GM12873 (cell line): ENCODE results near the gene NCK2.

Experiments used
- CTCF ChIP-seq: IDR thresholded peaks from 2 replicates; pipeline ENCODE4 v1.5.1; 2012; ENCODE audit warnings: low read depth, mild to moderate bottlenecking, moderate library complexity, low read length, control low read depth; ENCODE audit not compliant: insufficient read depth; ENCODE audit errors: missing control alignments

NCK2 gene

DNA sequence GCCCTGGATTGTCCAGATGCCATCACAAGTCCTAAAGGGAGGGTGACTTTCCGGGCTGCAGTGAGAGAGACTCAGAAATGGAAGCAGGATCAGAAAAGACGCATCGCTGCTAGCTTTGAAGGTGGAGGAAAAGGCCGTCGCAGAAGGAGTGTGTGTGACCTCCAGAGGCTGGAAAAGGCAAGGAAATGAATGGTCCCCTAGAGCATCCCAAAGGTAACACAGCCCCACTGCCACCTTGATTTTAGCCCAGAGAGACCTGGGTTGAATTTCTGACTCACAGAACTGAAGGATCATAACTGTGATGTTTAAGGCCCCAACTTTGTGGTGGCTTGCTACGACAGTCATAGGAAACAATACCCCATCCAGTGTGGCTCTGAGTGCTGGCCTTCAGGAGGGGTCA lies 8.6 kb upstream of the NCK2 start:
- TF ChIP-seq CTCF, result no peak

- no peak for TF ChIP-seq CTCF
Measured at GRCh38 chr2:105737980-105738657, 6.6 kb upstream of the NCK2 start.

DNA sequence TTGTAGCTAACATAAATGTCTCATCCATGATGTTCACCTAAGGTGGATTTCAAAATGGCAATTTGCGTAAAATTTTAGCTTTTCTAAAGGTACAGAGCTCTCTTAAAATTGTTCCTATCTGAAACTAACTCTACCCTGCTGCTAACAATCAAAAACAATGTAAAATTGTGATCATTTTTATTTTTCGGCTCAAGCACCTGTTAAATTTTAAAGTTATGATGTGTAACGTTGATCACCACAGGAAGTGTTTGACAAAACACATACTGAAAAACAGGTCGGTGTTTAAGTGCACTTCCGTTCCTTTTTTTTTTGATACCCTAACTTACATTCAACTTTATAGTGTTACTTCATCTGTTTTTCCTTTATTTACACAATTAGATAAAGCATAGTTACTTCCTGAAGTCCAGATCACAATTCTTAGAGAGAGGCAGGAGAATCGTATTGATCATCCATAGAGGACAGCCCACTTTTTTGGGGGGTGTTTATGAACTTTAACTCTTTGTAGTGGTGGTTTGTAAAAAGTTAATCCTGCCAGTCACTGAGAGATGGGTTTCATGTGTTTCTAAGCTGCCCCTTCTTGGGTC lies 6.0 kb upstream of the NCK2 start:
- no peak for TF ChIP-seq CTCF

- TF ChIP-seq CTCF, result no peak
Measured at GRCh38 chr2:105739426-105739825, 5.3 kb upstream of the NCK2 start.

DNA sequence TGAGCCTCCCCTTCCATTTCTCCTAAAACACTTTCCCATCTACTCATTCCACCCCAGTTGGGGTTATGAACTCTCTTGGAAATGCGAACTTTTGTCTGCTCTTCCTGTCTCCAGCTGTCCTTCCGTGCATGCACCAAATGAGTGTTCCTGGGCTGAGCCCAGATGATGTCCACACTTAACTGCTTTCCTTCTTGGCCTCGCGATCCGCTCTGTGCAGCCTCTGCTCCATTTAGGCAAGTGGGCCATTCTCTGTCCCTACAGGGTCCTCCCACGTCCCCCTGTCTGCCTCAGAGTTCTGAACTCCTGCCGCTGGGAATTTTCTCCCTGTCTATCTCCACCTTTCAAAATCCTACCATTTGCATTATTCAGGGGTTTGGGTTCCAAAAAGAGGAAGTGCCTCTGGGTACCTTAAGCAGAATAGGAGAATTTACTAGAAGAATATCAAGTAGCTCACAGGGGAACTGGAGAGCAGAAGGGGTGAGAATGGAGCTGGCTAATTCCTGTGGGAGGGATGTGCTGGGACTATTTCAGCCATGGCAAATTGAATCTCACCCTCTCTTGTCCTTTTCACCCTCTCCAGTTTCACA lies 4.7 kb upstream of the NCK2 start:
- no peak for TF ChIP-seq CTCF

- TF ChIP-seq CTCF, result no peak
Measured at GRCh38 chr2:105741174-105741573, 3.5 kb upstream of the NCK2 start.

- TF ChIP-seq CTCF, result no peak
Measured at GRCh38 chr2:105741617-105742016, 3.1 kb upstream of the NCK2 start.
